Astrocyte (in vitro differentiated cells and primary cell): Measurements from ENCODE around the gene CLMP.
"Not testable (repeated sequence)": the region's sequence is repeated elsewhere in the genome, so short reads cannot be mapped to it uniquely, and the experiment has no call there.

Source experiments
- EZH2 ChIP-seq: IDR thresholded peaks from 2 replicates; pipeline ENCODE4 v1.6.1; 2012; ENCODE audit warnings: mild to moderate bottlenecking, low read length, inconsistent platforms; ENCODE audit not compliant: insufficient read depth
- TF ChIP-seq, protein P1 (sequence below): IDR thresholded peaks from 2 replicates; pipeline ENCODE4 v1.5.1; 2011; ENCODE audit warnings: low read depth, mild to moderate bottlenecking, inconsistent platforms, low read length, moderate library complexity; ENCODE audit not compliant: insufficient read depth

DNA sequence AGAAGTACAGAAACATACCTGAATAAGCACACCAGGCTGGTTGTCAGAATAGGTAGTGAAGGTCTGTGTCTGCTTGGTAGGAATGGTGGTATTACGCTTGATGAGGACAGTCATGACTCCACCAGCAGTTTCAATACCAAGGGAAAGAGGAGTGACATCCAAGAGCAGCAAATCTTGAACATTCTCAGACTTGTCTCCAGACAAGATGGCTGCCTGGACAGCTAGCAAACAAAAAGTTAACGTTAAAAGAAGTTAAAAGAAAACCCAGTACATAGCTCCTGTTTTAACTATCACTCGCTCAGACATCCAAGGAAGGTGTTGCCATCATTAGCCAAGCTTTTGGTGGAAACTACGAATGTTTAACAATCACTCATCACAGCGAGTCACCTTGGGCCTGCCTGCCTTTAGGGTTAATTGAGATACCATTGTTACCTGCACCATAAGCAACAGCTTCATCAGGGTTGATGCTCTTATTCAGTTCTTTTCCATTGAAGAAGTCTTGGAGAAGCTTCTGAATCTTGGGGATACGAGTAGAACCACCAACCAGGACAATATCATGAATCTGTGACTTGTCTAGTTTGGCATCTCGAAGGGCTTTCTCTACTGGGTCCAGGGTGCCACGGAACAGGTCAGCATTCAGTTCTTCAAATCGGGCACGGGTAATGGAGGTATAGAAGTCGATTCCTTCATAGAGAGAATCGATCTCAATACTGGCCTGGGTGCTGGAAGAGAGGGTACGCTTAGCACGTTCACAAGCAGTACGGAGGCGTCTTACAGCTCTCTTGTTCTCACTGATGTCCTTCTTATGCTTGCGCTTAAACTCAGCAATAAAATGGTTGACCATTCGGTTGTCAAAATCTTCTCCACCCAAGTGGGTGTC is 135.8 kb downstream of the CLMP start:
- TF ChIP-seq, protein P1, sequence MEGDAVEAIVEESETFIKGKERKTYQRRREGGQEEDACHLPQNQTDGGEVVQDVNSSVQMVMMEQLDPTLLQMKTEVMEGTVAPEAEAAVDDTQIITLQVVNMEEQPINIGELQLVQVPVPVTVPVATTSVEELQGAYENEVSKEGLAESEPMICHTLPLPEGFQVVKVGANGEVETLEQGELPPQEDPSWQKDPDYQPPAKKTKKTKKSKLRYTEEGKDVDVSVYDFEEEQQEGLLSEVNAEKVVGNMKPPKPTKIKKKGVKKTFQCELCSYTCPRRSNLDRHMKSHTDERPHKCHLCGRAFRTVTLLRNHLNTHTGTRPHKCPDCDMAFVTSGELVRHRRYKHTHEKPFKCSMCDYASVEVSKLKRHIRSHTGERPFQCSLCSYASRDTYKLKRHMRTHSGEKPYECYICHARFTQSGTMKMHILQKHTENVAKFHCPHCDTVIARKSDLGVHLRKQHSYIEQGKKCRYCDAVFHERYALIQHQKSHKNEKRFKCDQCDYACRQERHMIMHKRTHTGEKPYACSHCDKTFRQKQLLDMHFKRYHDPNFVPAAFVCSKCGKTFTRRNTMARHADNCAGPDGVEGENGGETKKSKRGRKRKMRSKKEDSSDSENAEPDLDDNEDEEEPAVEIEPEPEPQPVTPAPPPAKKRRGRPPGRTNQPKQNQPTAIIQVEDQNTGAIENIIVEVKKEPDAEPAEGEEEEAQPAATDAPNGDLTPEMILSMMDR = not testable (repeated sequence)
- TF ChIP-seq EZH2 = not testable (repeated sequence)
